Stimulated activated CD4-positive, alpha-beta T cell treated with anti-CD3 and anti-CD28 coated beads, Interleukin-4, amount 100 ng/mL, for 1 hour (primary cell): ENCODE results near the gene LRRFIP1.

Source experiments
- DNase-seq: peaks from one replicate; pipeline ENCODE4 v3.0.0-alpha.2; 2020

LRRFIP1 gene

DNA sequence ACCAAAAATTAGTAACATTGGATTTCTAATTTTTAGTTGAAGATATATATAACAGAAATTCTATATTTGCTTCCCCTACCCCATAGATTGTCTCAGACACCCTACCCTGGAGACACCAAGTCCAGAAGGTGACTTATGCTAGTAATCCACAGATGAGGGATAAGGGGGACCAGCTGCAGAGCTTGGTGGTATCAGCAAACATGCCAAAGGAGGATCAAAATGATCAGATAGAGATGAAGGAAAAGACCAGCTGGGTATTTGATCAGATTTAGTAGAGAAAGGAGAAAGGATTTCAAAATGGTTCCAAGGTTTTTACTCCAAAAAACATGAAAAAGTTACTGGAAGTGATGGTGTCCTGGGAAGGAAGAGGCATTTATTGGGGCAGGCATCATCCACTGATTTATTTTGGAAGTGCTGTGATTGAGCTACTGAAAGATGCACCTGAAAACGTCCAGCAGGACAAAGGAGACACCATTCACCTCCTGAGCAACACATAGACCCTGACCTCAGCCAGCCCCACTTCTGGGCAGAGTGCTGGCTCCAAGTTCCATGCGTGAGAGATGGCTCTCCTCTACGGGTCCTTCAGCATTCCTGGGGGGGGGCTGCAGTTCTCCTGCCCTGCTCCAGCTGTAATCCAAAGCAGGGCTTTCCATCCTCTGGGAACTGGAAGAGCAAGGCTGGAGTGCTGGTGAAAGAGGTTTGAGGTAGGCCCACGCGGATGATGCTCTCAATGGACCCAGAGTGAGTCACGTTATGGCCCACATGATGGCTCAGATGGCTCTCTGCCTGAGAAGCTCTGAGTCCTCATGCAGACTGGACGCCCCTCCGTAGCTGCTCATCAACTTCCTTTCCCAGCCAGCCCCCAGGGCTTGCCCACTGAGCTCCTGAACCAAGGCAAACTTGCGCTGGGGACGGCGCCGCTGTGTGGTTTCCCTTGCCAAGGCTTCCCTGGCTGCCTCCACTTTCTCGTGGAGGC lies 3.7 kb upstream of the LRRFIP1 start:
- DNase-seq, result no peak

DNA sequence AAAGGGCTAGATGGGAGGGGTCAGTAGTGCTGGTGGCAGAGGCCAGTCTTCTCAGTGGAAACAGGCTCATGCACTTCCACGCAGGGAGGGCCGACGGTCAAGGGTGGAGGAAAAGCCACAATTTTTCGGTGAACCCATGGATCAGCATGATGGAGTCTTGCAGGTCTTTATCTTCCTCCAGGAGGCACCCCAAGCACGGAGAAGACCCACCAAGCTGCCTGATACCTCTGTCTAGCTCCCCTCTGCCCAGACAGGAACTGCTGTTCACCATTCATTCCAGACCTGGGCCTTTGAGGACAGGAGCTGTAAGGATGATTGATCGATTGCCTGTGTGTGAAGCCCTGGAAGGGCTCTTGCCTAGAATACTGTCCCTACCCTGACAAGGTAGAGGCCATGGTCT lies 2.8 kb upstream of the LRRFIP1 start:
- DNase-seq, result no peak

GRCh38 chr2:237625216-237625705 lies 2.1 kb upstream of the LRRFIP1 start:
- DNase-seq, result no peak

DNA sequence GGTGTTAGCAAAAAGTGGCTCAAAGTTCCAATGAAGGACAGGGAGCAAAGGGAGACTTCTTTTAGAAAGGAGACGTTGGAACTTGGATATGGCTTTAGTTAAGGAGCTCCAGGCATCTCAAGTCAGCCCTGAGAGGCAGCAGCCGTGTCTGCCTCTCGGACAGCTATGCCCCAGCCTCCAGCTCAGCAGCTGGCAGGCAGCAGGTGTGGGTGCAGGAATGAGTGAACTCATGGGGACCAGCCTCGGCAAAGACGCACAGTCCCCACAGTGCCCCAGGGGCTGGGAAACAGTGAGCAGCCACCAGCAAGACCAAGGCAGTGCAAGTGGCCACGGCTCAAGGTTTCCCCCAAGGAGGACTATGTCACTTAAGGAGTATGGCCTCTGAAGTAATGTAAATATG lies 1.6 kb upstream of the LRRFIP1 start:
- DNase-seq, result no peak

DNA sequence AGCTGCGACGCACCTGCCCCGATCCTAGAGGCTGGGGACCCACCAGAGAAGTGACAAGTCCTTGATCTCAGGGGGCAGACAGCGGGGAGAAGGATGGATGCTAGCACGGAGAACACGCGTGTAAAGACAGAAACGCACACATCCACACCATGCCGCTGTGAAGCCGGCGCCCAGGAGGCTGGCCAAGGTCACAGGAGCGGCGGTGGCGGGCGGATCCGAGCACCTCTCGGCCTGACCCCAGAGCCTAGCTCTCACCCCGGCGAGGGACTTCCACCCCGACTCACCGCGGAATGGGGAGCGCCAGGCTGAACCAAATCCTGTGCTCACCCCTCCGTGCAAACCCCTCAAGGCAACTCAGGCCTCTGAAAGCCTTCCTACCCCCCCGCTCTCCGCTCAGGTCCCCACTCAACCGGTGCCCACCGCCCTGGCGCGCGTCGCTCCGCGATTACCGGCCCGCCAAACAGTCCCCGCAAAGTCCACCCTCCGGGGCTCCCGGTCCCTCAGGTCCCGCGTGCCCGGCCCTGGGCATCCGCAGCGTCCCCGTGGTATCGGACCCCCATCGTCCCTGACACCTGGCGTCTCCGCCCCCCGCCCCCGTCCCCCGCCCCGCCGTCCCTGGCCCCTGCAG lies 460 bp upstream of the LRRFIP1 start:
- no peak for DNase-seq

- DNase-seq, result no peak
These were observed 1.1 kb downstream of the LRRFIP1 start for GRCh38 chr2:237628247-237629187.

DNA sequence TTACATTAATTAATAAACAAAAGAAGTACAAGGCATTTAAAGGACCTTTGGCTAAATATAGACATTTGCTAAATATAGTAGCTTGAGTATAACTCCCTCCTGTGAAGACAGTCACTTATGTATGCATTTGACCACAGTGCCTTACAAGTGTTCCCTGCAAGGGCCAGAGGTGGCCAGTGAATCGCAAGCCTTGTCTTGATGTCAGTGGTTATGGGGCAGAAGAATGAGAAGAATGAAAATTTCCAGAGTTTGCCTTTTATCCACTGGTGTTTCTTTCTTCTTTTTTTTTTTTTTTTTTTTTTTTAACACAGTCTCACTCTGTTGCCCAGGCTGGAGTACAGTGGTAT lies 1.8 kb downstream of the LRRFIP1 start:
- no peak for DNase-seq

- DNase-seq, result no peak
These were observed 2.4 kb downstream of the LRRFIP1 start for GRCh38 chr2:237629739-237630138.

GRCh38 chr2:237630216-237631000 lies 3.0 kb downstream of the LRRFIP1 start:
- no peak for DNase-seq

- DNase-seq, result no peak
These were observed 3.8 kb downstream of the LRRFIP1 start for GRCh38 chr2:237631007-237631785.

DNA sequence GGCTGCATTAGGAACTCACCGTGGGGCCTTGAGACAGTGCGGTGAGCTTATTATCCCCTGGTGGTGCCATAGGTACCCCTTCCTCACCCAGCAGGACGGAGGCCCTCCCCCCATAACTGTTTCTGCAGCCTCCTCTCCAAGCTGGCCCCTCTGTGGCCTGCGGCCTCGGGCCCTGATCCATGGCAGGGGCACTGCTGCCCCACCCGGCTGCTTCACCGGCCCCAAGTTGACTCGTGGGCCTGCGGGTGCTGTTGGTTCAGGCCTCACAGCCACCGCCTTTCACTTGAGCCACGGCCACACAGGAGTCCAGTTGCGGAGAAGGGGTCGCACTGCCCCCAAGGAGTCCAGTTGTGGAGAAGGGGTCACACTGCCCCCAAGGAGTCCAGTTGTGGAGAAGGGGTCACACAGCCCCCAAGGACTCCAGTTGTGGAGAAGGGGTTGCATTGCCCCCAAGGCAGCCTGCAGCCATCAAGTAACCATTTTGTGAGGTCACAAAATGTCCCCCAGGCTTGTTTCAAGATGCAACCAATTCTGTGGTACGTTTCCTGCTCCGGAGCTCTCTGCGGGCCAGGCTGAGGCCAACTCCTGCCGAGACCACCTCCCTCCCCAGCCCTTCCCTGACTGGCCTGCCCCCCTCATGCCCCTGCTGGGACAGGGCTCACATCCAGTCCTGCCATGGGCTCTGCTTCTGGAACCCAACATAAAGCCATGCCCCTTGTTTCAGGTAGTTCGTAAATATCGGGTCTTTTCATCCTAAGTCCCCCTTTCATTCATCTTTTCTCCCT lies 4.6 kb downstream of the LRRFIP1 start:
- no peak for DNase-seq

DNA sequence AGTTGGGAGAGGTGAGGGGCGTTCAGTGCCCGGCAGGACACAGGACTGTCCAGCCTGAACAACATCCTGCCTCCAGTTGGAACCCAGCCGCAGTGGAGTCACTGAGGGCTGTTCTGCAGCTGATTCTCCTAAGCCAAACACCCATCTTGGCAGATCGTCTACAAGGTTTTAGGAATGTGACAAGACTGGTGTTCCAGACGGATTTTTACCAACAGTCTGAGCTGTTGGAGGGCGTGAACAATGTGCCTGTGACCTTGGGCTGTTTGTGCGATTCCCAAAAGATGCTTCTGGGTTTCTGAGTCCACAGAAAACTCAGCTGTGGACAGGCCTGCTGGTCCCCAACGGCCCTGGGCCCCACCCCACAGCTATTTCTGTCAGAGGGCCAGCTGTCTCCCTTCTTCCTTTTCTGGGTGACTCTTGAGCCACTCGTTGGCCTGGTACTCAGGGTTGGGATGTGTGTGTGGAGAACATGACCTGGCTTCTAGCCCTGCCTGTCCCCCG lies 5.7 kb downstream of the LRRFIP1 start:
- no peak for DNase-seq

DNA sequence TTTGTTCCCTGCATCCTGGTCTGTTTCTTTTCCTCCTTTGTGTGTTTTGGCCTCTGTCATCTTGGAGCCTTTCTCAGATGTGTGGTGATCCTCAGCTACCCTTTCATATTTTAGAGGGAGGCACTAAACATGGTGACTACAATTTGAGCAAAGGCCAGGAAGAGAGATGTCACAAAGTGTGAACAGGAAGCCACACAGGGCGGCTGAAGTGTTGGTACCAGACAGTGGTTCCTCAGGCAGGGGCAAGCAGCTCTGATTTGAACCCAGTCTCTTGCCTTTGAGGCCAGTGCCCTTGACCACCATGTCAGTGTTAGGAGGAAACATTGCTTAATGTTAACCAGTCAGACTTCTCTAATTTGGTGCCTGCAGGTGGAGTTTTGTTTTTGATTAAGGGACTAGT lies 9.2 kb downstream of the LRRFIP1 start:
- no peak for DNase-seq

DNA sequence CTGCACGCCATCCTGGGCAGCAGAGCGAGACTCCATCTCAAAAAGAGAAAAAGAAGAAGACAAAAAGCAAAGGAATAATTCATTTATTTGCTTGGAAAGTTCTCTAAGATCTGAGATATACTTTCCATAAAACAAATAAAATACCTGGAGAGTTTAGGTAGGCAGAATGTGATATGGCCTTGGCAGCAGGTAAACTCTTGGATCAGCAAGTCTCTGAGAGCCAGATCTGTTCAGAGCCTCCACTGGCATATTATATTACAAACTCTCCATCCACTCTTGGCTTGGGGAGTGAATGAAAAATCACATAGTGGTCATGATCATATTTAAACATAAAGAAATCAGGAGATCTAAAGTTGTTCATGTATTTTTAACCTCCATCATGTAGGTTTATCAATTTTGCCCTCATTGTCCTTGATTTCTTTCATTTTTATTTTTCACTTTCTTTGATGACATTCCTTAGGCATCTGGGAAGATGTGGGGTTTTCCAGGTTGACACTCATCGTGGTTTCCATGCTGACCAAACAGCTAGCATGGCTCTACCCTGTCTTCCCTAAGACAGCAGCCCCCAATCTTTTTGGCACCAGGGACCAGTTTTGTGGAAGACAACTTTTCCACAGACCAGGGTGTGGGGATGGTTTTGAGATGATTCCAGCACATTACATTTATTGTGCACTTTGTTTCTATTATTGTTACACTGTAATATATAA lies 10.2 kb downstream of the LRRFIP1 start:
- DNase-seq, result no peak

GRCh38 chr2:237638176-237638575 lies 10.8 kb downstream of the LRRFIP1 start:
- DNase-seq, result no peak

DNA sequence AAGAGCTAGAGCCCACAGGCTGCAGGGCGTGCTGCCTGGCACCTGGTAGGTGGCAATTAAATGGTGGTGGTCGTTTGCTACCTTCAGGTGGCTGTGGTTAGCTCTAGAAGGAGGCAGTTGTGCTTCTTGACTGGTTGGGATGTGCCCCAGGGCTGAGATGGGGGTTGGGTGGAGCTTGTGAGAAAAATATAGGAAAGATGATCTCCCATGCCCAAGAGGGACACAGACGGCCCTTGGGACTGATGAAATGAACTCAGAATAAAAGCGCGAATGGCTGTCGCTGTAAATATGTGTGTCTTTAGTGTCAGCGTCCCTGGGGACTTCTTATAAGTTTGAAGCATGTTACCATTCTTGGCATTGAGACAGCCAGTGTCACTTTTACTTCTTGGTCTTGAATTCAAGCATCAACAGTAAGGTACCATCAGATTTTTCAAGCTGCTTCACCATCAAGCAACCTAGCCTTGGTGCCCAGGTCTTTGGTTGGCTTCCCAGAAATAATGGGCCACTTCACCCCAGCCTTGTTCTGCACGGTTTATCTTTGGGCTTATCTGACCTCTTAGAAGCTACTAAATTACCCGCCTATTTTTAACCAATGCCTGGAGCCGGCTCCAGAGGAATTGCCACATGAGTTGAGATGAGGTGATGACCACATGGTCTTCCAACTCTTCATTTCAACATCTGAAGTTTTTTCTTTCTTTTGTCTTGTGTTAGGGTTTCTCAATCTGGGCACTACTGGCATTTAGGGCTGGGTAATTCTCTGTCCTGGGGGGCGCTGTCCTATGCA lies 11.9 kb downstream of the LRRFIP1 start:
- no peak for DNase-seq

- DNase-seq, result no peak
These were observed 12.4 kb downstream of the LRRFIP1 start for GRCh38 chr2:237639836-237640220.

DNA sequence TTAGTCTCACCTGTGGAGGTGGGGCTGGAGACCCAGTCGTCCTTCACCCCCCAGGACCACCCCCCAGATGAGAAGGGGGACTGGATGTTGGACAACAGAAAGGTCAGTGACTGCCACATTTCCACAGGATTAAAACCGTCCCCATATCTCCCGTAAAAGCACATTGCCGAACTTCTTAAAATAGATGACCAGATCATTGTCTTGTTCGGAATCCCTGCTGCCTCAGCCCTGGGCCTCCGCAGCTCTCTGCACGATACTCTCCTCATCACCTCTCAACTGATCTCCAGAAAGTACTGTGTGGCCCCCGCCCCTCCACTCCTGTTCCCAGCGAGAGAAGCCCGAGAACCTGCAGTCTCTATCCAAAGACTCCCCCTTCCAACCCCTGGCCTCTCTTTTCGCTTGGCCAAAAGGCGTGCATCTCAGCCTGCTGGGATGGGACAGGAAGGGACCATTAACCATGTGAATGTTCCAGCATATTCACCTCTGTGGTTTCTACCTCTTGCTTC lies 13.2 kb downstream of the LRRFIP1 start:
- DNase-seq, result no peak
